Measurements from ENCODE around the gene LCN15.

DNA sequence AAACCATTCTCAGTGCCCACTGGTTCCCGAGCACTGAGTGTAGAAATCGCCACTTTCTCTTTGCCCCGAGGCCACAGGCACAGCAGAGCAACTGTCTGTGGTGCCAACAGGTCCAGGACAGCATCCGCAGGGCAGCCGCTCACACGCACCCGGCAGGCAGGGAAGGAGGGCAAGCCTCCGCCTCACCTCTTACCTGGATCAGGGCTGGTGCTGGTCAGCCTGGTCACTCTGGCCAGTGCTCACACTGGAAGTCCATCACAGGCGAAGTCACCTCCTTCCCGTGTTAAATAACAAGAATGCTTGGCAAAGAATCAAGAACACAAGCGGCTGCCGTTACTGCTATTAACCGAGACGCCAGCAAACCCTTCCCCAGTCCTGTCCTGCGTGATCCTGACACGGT lies 38.2 kb downstream of the LCN15 start:
- no peak for TF ChIP-seq EP300 (IDR thresholded peaks at IDR 0.05; ENCODE audit: low read depth)
- TF ChIP-seq, protein P1, sequence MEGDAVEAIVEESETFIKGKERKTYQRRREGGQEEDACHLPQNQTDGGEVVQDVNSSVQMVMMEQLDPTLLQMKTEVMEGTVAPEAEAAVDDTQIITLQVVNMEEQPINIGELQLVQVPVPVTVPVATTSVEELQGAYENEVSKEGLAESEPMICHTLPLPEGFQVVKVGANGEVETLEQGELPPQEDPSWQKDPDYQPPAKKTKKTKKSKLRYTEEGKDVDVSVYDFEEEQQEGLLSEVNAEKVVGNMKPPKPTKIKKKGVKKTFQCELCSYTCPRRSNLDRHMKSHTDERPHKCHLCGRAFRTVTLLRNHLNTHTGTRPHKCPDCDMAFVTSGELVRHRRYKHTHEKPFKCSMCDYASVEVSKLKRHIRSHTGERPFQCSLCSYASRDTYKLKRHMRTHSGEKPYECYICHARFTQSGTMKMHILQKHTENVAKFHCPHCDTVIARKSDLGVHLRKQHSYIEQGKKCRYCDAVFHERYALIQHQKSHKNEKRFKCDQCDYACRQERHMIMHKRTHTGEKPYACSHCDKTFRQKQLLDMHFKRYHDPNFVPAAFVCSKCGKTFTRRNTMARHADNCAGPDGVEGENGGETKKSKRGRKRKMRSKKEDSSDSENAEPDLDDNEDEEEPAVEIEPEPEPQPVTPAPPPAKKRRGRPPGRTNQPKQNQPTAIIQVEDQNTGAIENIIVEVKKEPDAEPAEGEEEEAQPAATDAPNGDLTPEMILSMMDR (IDR thresholded peaks at IDR 0.05), result no peak

Data from transverse colon (tissue), 3 donors.